Body of pancreas (tissue), 4 donors: ENCODE data around the gene MCHR2. TPM values are rescaled to one million over a fixed set of nuclear protein-coding genes. Genes with fewer than 3 reads are reported as not detected.

Experiments
- ATAC-seq: fragments of 150-250 bp; one replicate; pipeline ENCODE4 v1.9.1; 2016
- DNase-seq, 4 donors: peaks; one replicate each; pipeline ENCODE4 v3.0.0-alpha.2; 2019
- H3K27ac ChIP-seq, 4 donors: fragments of 200-600 bp; sonication (generic); 1 replicate in 3 of 4; 2 replicates in 1 of 4; pipeline versions ENCODE4 v1.5.1 to v1.6.1; 2016 to 2019; ENCODE audit warnings: mild to moderate bottlenecking in 1 of 4, mixed read lengths in 1 of 4, moderate library complexity in 1 of 4
- H3K27me3 ChIP-seq, 2 donors: fragments of 200-600 bp; sonication (generic); one replicate each; pipeline ENCODE4 v1.6.0; 2016; ENCODE audit warnings: mild to moderate bottlenecking in 1 of 2
- H3K36me3 ChIP-seq, 2 donors: fragments of 200-600 bp; sonication (generic); replicated peaks in 1 of 2; 2 replicates each; pipeline ENCODE4 v1.5.1; 2016; ENCODE audit warnings: low read depth in 2 of 2; ENCODE audit not compliant: insufficient read depth in 1 of 2
- H3K4me1 ChIP-seq: fragments of 200-600 bp; sonication (generic); one replicate; pipeline ENCODE4 v1.6.0; 2016
- H3K4me3 ChIP-seq, 2 donors: fragments of 200-600 bp; sonication (generic); 1 replicate in 1 of 2; 2 replicates in 1 of 2; pipeline ENCODE4 v1.5.1; 2016 to 2019
- H3K9me3 ChIP-seq, 3 donors: fragments of 200-600 bp; sonication (generic); 1 replicate in 2 of 3; 2 replicates in 1 of 3; pipeline ENCODE4 v1.5.1; 2016
- CTCF ChIP-seq, 7 experiments: fragments of 450-650 bp in 4 of 7; fragments of 200-600 bp in 3 of 7; sonication (generic) in 3 of 7; IDR thresholded peaks; one replicate each; pipeline ENCODE4 v1.5.1; 2016 to 2019; ENCODE audit warnings: antibody characterized with exemption in 7 of 7
- POLR2A ChIP-seq, 3 donors: fragments of 450-650 bp; IDR thresholded peaks; one replicate each; pipeline ENCODE4 v1.6.1; 2016; ENCODE audit warnings: antibody characterized with exemption in 3 of 3, mild to moderate bottlenecking in 2 of 3
- WGBS, 2 donors: methylation state at CpG; one replicate each; pipeline ENCODE4 v1.1.5; 2017; 5-methylcytosine and 5-hydroxymethylcytosine counted together
- intact Hi-C: fragments of 100-400 bp; cut with DNase I; formaldehyde crosslinking; loops from one replicate; pipeline ENCODE4 v1.15.1; 2023
- total RNA-seq, 2 donors: library from RNA; depleted of rRNA; stranded (reverse); fragments of >200 nt; gene quantifications; one replicate each; pipeline ENCODE4 v1.1.0, GENCODE V29; 2016

MCHR2 gene
- total RNA-seq, 2 donors from 2014 or later, result not detected

- no peak for DNase-seq
- 67 to 86% methylated on average over 6 of the region's 6 CpGs for WGBS, 2 donors
- Histone ChIP-seq H3K36me3 (no peaks in the 10 kb centered on the region), H3K4me1 (no peaks in the 10 kb centered on the region), H3K27ac (no peak overlapping the region), H3K27me3 (no peaks in the 10 kb centered on the region), H3K9me3 (no peaks in the 10 kb centered on the region), H3K4me3 (no peak overlapping the region)
- ATAC-seq, result no peak
- intact Hi-C loops, result no loop called here
- TF ChIP-seq CTCF (IDR thresholded peaks at IDR 0.05) (no peak), POLR2A (IDR thresholded peaks at IDR 0.05) (no peak)
Measured at GRCh38 chr6:100008857-100009256, 14.8 kb upstream of the MCHR2 start.

- Histone ChIP-seq H3K4me1 (no peaks in the 10 kb centered on the region), H3K9me3 (no peaks in the 10 kb centered on the region), H3K27me3 (no peaks in the 10 kb centered on the region), H3K4me3 (no peak overlapping the region), H3K36me3 (no peaks in the 10 kb centered on the region), H3K27ac (no peak overlapping the region)
- TF ChIP-seq POLR2A (IDR thresholded peaks at IDR 0.05) (no peak), CTCF (IDR thresholded peaks at IDR 0.05) (peak; percentile 72 to 83 (median 76))
- intact Hi-C loops, result no loop called here
- DNase-seq (peak; percentile 47 to 65 (median 61)), ATAC-seq (peak; percentile 83)
- 1 to 2% methylated on average over 3 of the region's 3 CpGs for WGBS, 2 donors
Measured at GRCh38 chr6:100001915-100002388, 7.9 kb upstream of the MCHR2 start.

GRCh38 chr6:99997141-99997540 is 3.1 kb upstream of the MCHR2 start:
- ATAC-seq (no peak), DNase-seq (no peak)
- TF ChIP-seq CTCF (IDR thresholded peaks at IDR 0.05) (no peak), POLR2A (IDR thresholded peaks at IDR 0.05) (no peak)
- Histone ChIP-seq H3K4me1 (peaks cover 7% of the 10 kb centered on the region), H3K4me3 (no peak overlapping the region), H3K36me3 (no peaks in the 10 kb centered on the region), H3K27ac (no peak overlapping the region), H3K27me3 (no peaks in the 10 kb centered on the region), H3K9me3 (no peaks in the 10 kb centered on the region)
- intact Hi-C loops, result no loop called here

- no peaks in the 10 kb centered on the region for H3K36me3 ChIP-seq
- H3K4me3 ChIP-seq, result no peak overlapping the region
- no peaks in the 10 kb centered on the region for H3K9me3 ChIP-seq
- ATAC-seq (no peak), DNase-seq (no peak)
- no peaks in the 10 kb centered on the region for H3K27me3 ChIP-seq
- TF ChIP-seq CTCF (IDR thresholded peaks at IDR 0.05), result no peak
- no peak for TF ChIP-seq POLR2A (IDR thresholded peaks at IDR 0.05)
- no peak overlapping the region for H3K27ac ChIP-seq
- intact Hi-C loops, result no loop called here
- peaks cover 7% of the 10 kb centered on the region for H3K4me1 ChIP-seq
- whole genome bisulfite sequencing, 2 donors, result 57 to 67% methylated on average over 1 of the region's 1 CpG
Measured at GRCh38 chr6:99995916-99996315, 1.9 kb upstream of the MCHR2 start.

- TF ChIP-seq CTCF (IDR thresholded peaks at IDR 0.05) (no peak), POLR2A (IDR thresholded peaks at IDR 0.05) (no peak)
- Histone ChIP-seq H3K36me3 (no peaks in the 10 kb centered on the region), H3K27ac (no peak overlapping the region), H3K4me1 (peaks cover 7% of the 10 kb centered on the region), H3K4me3 (peak overlapping the region in 1 of 2 donors; percentile 23), H3K27me3 (no peaks in the 10 kb centered on the region), H3K9me3 (no peaks in the 10 kb centered on the region)
- no peak for DNase-seq
- intact Hi-C loops, result no loop called here
- ATAC-seq, result no peak
- WGBS, 2 donors, result 27 to 32% methylated on average over 9 of the region's 9 CpGs
Measured at GRCh38 chr6:99993146-99993532, 884 bp downstream of the MCHR2 start.
